ENCODE data around the gene SEL1L2.

SEL1L2 gene

DNA sequence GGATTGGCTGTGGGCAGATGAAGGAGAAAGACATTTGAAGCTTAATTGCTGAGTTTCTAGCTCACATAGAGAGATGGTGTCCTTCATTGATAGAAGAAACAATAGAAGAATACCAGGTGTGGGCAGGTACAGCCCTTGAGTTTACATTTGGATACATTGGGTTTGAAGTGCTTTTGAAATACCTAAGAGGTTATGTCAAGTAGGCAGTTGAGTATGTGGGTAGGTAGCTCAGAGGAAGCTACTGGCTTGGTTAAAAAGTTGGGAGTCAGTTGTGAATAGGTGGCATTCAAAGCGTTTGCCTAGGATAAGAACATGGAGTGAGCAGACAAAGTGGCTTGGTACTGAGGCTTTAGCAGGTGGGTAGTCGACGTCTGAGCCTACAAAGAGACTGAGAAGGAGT lies 180.6 kb downstream of the SEL1L2 start:
- DNase-seq: no peak

DNA sequence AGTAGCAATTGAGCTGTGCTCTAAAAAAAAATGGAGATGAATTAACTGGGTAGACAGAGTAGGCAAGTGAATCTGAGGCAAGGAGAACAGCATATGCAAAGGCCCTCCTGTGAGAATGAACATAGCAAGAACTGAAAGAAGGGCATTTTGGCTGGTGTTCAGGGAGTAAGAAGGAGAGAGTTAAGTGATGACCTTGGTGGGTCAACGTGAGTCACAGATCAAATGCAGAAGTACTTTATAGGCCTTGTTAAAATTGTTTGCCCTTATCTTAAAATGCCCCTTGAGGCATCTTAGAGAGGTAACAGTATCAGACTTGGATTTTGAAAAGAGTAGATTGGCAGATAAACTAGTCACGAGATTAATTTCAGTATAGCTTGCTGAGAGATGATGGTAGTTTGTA lies 181.0 kb downstream of the SEL1L2 start:
- no peak for DNase-seq

DNA sequence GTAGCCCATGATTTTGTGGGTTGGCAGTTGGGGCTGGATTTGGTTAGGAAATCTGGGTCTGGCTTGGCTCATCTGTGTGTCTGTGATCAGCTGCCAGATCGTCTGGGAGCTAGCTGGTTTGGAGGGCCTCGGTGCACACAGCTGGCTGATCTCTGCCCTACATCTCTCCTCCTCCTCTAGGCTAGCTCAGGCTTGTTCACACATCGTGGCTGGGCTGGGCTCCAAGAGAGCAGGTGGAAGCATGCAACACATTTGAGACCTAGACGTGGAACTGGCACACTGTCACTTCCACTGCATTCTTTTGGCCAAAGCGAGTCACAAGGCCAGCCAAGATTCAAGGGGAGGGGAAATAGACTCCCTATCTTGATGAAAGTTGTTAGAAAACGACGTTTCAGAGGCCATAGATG lies 189.7 kb downstream of the SEL1L2 start:
- peak; percentile 69 for DNase-seq

DNA sequence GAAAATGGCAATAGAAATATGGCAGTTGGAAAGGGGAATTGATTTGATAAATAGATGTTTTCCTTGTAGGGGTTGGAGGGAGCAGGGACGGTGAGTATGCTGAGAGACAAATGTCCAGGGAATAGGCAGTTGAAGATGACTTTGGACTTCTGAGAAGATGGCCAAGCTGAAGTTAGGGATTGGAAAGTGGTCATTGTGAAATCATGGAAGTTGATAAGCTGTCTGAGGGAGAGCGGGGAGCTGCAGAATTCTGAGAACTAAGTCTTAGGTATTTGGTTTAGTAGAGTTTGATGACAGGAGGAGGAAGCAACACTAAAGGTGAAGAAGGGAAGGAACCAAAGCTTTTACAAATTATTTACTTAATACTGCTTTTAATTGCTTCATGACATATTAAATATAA lies 190.4 kb downstream of the SEL1L2 start:
- DNase-seq: no peak

Data from NCI-H774 (cell line).